ENCODE data around the gene LIPG.

- TF ChIP-seq CTCF (IDR thresholded peaks at IDR 0.05 in 4 of 5, conservative IDR thresholded peaks at IDR 0.05 in 1 of 5) (no peak), POLR2A (IDR thresholded peaks at IDR 0.05) (no peak)
Measured at GRCh38 chr18:49632588-49632987, 70.7 kb downstream of the LIPG start.
